WTC11 (cell line): ENCODE measurements around the gene BHLHE40. TPM values are rescaled to one million over a fixed set of nuclear protein-coding genes. Genes with fewer than 3 reads are reported as not detected.

Experiments used
- ATAC-seq: fragments of 200-7000 bp; cut with Tn5 transposase; 2 replicates; pipeline ENCODE4 v1.10.0; 2021; ENCODE audit warnings: mild to moderate bottlenecking, moderate library complexity
- CTCF ChIA-PET: fragments of 300-600 bp; sonication (Branson Sonifier 250); formaldehyde crosslinking; loops from one replicate; lab custom pipeline; 2021; ENCODE audit warnings: antibody characterized with exemption; lab: Charles Lee
- POLR2A ChIA-PET: fragments of 350-600 bp; sonication (Branson Sonifier 250); formaldehyde crosslinking; loops from one replicate; lab custom pipeline; 2021; ENCODE audit warnings: antibody characterized with exemption; lab: Charles Lee
- DNase-seq: peaks from one replicate; pipeline ENCODE4 v3.0.0; 2021; ENCODE audit warnings: low spot score
- H3K27ac Mint-ChIP-seq: 2 replicates; pipeline ENCODE4 v1.8.0; 2021; ENCODE audit warnings: mixed read lengths
- H3K27me3 Mint-ChIP-seq: 2 replicates; pipeline ENCODE4 v1.8.0; 2021; ENCODE audit warnings: low read depth, mild to moderate bottlenecking, moderate library complexity, mixed read lengths
- H3K36me3 Mint-ChIP-seq: 2 replicates; pipeline ENCODE4 v1.8.0; 2021; ENCODE audit warnings: mixed read lengths
- H3K4me1 Mint-ChIP-seq: 2 replicates; pipeline ENCODE4 v1.8.0; 2022; ENCODE audit warnings: mixed read lengths
- H3K4me3 Mint-ChIP-seq: 2 replicates; pipeline ENCODE4 v1.8.0; 2021; ENCODE audit warnings: mild to moderate bottlenecking, moderate library complexity, mixed read lengths
- H3K9me3 Mint-ChIP-seq: 2 replicates; pipeline ENCODE4 v1.8.0; 2021; ENCODE audit warnings: mixed read lengths
- ATF1 ChIP-seq: sonication (generic); formaldehyde crosslinking; IDR thresholded peaks from 2 replicates; pipeline ENCODE4 v1.8.1; 2023; ENCODE audit warnings: mild to moderate bottlenecking, moderate library complexity, missing genetic modification reagents
- CREB1 ChIP-seq: sonication (generic); formaldehyde crosslinking; IDR thresholded peaks from 2 replicates; pipeline ENCODE4 v1.8.0; 2023; ENCODE audit warnings: mild to moderate bottlenecking, missing genetic modification reagents
- ETV6 ChIP-seq: sonication (generic); formaldehyde crosslinking; IDR thresholded peaks from 2 replicates; pipeline ENCODE4 v1.8.1; 2022; ENCODE audit warnings: mild to moderate bottlenecking, missing genetic modification reagents
- GTF2I ChIP-seq: fragments of 250-450 bp; sonication (Bioruptor Pico); conservative IDR thresholded peaks from 2 replicates; pipeline ENCODE4 v1.4.0; 2021; ENCODE audit warnings: mild to moderate bottlenecking
- KAT7 ChIP-seq: sonication (generic); formaldehyde crosslinking; IDR thresholded peaks from 2 replicates; pipeline ENCODE4 v1.8.1; 2023; ENCODE audit warnings: missing genetic modification reagents, mild to moderate bottlenecking, borderline replicate concordance
- RORB ChIP-seq: fragments of 250-450 bp; sonication (Bioruptor Pico); IDR thresholded peaks from 2 replicates; pipeline ENCODE4 v1.9.0; 2021; ENCODE audit warnings: mild to moderate bottlenecking
- TEAD4 ChIP-seq: sonication (generic); formaldehyde crosslinking; IDR thresholded peaks from 2 replicates; pipeline ENCODE4 v1.8.0; 2022; ENCODE audit warnings: mild to moderate bottlenecking, missing genetic modification reagents
- ZNF263 ChIP-seq: sonication (generic); formaldehyde crosslinking; IDR thresholded peaks from 2 replicates; pipeline ENCODE4 v1.8.1; 2022; ENCODE audit warnings: low read depth, mild to moderate bottlenecking, moderate library complexity, missing genetic modification reagents
- ZNF317 ChIP-seq: sonication (generic); formaldehyde crosslinking; IDR thresholded peaks from 2 replicates; pipeline ENCODE4 v1.8.1; 2023; ENCODE audit warnings: low read depth, mild to moderate bottlenecking, moderate library complexity, missing genetic modification reagents, borderline replicate concordance
- ZNF396 ChIP-seq: fragments of 250-450 bp; sonication (Bioruptor Pico); IDR thresholded peaks from 2 replicates; pipeline ENCODE4 v1.8.0; 2021; ENCODE audit warnings: mild to moderate bottlenecking, moderate library complexity, borderline replicate concordance
- ZNF416 ChIP-seq: fragments of 250-450 bp; sonication (Bioruptor Pico); IDR thresholded peaks from 2 replicates; pipeline ENCODE4 v1.9.0; 2021; ENCODE audit warnings: mild to moderate bottlenecking, inconsistent platforms
- ZNF671 ChIP-seq: fragments of 250-450 bp; sonication (Bioruptor Pico); IDR thresholded peaks from 2 replicates; pipeline ENCODE4 v1.8.0; 2021; ENCODE audit warnings: mild to moderate bottlenecking
- total RNA-seq: library from RNA; stranded (reverse); gene quantifications from 3 replicates; pipeline ENCODE4 v1.2.3, GENCODE V29; 2021
- TF ChIP-seq, protein P1 (sequence below): sonication (generic); formaldehyde crosslinking; IDR thresholded peaks from 2 replicates; pipeline ENCODE4 v1.8.1; 2022; ENCODE audit warnings: mild to moderate bottlenecking, moderate library complexity, missing genetic modification reagents
- TF ChIP-seq, protein P2 (sequence below): sonication (generic); formaldehyde crosslinking; IDR thresholded peaks from 2 replicates; pipeline ENCODE4 v1.8.1; 2023; ENCODE audit warnings: mild to moderate bottlenecking, moderate library complexity, missing genetic modification reagents
- TF ChIP-seq, protein P3 (sequence below): fragments of 250-450 bp; sonication (Bioruptor Pico); IDR thresholded peaks from 2 replicates; pipeline ENCODE4 v1.9.0; 2021; ENCODE audit warnings: mild to moderate bottlenecking
- TF ChIP-seq, protein P4 (sequence below): sonication (generic); formaldehyde crosslinking; conservative IDR thresholded peaks from 2 replicates; pipeline ENCODE4 v1.8.1; 2022; ENCODE audit warnings: mild to moderate bottlenecking, missing genetic modification reagents
- TF ChIP-seq, protein P5 (sequence below): sonication (generic); formaldehyde crosslinking; IDR thresholded peaks from 2 replicates; pipeline ENCODE4 v1.8.0; 2022; ENCODE audit warnings: mild to moderate bottlenecking, missing genetic modification reagents
- TF ChIP-seq, protein P6 (sequence below): sonication (generic); formaldehyde crosslinking; IDR thresholded peaks from 2 replicates; pipeline ENCODE4 v1.8.0; 2022; ENCODE audit warnings: missing genetic modification reagents
- TF ChIP-seq, protein P7 (sequence below): fragments of 250-450 bp; sonication (Bioruptor Pico); conservative IDR thresholded peaks from 2 replicates; pipeline ENCODE4 v1.9.0; 2021; ENCODE audit warnings: mild to moderate bottlenecking
- TF ChIP-seq, protein P8 (sequence below): fragments of 250-450 bp; sonication (Bioruptor Pico); IDR thresholded peaks from 2 replicates; pipeline ENCODE4 v2.1.2; 2022; ENCODE audit warnings: mild to moderate bottlenecking, moderate library complexity

Gene BHLHE40
- total RNA-seq, 1 experiment from 2014 or later = 5.7 TPM

DNA sequence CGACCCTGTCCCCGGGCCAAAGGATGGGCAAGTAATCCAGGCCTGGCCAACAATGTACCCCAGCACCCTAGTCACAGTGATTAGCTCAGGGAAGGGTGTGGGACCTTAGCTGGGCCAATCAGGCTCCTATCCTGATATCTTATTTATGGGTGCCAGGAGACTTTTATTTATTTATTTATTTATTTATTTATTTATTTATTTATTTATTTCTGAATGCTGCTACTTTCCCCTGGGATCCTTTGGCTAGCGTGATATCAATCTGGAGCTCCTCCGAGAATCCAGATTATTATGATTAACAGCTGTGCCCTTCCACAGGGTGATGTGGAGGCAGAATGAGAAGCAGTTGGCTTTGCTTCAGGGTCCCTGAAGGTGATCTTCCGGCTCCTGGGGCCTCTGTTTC lies 32.2 kb upstream of the BHLHE40 start:
- Mint-ChIP-seq H3K27ac (no peak overlapping the region), H3K4me3 (no peak overlapping the region), H3K9me3 (peaks cover 3% of the 10 kb centered on the region; the same call in 1 of the 2 replicates), H3K27me3 (no peaks in the 10 kb centered on the region), H3K36me3 (no peaks in the 10 kb centered on the region)
- CTCF ChIA-PET = interaction anchor here (0.6 to 1.4 kb wide), 2 partner anchors 227 to 235 kb away, joined by 3 to 4 read pairs; no protein-coding TSS in a partner anchor
- POLR2A ChIA-PET = no interaction called here
- no peak for DNase-seq
- no peak for ATAC-seq
- TF ChIP-seq, protein P1, sequence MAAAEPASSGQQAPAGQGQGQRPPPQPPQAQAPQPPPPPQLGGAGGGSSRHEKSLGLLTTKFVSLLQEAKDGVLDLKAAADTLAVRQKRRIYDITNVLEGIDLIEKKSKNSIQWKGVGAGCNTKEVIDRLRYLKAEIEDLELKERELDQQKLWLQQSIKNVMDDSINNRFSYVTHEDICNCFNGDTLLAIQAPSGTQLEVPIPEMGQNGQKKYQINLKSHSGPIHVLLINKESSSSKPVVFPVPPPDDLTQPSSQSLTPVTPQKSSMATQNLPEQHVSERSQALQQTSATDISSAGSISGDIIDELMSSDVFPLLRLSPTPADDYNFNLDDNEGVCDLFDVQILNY = no peak
- TF ChIP-seq ZNF317 (CRISPR knock-in tag) = no peak
- TF ChIP-seq, protein P2, sequence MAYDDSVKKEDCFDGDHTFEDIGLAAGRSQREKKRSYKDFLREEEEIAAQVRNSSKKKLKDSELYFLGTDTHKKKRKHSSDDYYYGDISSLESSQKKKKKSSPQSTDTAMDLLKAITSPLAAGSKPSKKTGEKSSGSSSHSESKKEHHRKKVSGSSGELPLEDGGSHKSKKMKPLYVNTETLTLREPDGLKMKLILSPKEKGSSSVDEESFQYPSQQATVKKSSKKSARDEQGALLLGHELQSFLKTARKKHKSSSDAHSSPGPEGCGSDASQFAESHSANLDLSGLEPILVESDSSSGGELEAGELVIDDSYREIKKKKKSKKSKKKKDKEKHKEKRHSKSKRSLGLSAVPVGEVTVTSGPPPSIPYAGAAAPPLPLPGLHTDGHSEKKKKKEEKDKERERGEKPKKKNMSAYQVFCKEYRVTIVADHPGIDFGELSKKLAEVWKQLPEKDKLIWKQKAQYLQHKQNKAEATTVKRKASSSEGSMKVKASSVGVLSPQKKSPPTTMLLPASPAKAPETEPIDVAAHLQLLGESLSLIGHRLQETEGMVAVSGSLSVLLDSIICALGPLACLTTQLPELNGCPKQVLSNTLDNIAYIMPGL (CRISPR knock-in tag) = no peak
- TF ChIP-seq, protein P3, sequence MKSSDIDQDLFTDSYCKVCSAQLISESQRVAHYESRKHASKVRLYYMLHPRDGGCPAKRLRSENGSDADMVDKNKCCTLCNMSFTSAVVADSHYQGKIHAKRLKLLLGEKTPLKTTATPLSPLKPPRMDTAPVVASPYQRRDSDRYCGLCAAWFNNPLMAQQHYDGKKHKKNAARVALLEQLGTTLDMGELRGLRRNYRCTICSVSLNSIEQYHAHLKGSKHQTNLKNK = no peak
- TF ChIP-seq GTF2I (CRISPR knock-in tag) = no peak
- no peak for TF ChIP-seq TEAD4
- no peak for TF ChIP-seq ZNF671 (CRISPR knock-in tag)
- TF ChIP-seq, protein P4, sequence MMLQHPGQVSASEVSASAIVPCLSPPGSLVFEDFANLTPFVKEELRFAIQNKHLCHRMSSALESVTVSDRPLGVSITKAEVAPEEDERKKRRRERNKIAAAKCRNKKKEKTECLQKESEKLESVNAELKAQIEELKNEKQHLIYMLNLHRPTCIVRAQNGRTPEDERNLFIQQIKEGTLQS (CRISPR knock-in tag) = no peak
- no peak for TF ChIP-seq CREB1 (CRISPR knock-in tag)
- TF ChIP-seq, protein P5, sequence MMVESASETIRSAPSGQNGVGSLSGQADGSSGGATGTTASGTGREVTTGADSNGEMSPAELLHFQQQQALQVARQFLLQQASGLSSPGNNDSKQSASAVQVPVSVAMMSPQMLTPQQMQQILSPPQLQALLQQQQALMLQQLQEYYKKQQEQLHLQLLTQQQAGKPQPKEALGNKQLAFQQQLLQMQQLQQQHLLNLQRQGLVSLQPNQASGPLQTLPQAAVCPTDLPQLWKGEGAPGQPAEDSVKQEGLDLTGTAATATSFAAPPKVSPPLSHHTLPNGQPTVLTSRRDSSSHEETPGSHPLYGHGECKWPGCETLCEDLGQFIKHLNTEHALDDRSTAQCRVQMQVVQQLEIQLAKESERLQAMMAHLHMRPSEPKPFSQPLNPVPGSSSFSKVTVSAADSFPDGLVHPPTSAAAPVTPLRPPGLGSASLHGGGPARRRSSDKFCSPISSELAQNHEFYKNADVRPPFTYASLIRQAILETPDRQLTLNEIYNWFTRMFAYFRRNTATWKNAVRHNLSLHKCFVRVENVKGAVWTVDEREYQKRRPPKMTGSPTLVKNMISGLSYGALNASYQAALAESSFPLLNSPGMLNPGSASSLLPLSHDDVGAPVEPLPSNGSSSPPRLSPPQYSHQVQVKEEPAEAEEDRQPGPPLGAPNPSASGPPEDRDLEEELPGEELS (CRISPR knock-in tag) = no peak
- TF ChIP-seq KAT7 = no peak
- no peak for TF ChIP-seq RORB
- TF ChIP-seq, all 79 proteins: peak for 0
- no peaks in the 10 kb centered on the region for H3K4me1 Mint-ChIP-seq

DNA sequence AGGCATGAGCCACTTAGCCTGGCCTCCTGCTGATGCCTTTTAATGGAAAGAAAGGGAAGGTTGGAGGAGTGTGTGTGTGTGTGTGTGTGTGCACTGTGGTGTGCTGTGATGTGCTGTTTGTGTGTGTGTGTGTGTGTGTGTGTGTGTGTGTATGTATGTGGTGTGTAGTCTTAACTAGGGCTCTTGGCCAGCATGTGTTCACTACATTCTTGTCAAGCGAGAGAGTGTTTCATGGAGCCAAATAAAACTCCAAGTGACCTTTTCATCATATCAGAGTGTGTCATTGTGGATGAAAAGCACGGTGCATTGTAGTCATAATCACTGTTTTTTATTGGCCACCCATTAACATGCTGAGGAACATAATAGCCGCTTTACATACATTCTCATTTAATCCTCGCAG lies 30.8 kb upstream of the BHLHE40 start:
- POLR2A ChIA-PET = no interaction called here
- Mint-ChIP-seq H3K36me3 (no peaks in the 10 kb centered on the region), H3K27ac (no peak overlapping the region), H3K27me3 (no peaks in the 10 kb centered on the region), H3K4me3 (no peak overlapping the region), H3K9me3 (peaks cover 3% of the 10 kb centered on the region; the same call in 1 of the 2 replicates), H3K4me1 (no peaks in the 10 kb centered on the region)
- no peak for DNase-seq
- CTCF ChIA-PET = no interaction called here
- TF ChIP-seq ZNF416 (no peak), ZNF396 (CRISPR knock-in tag) (no peak)
- no peak for ATAC-seq

DNA sequence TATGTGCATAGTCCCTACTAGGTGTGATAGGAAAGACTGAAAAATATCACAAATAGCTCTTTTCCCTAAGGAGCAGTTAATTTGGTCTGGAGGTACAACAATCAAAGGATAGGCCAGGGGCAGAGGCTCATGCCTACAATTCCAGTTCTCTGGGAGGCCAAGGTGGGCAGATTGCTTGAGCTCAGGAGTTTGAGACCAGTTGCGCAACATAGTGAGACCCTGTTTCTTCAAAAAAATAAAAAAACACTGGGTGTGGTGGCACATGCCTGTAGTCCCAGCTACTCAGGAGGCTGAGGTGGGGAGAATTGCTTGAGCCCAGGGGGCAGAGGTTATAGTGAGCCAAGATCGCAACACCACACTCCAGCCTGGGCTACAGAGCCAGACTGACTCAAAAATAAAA lies 30.2 kb upstream of the BHLHE40 start:
- H3K4me1 Mint-ChIP-seq = no peaks in the 10 kb centered on the region
- CTCF ChIA-PET = no interaction called here
- no peak overlapping the region for H3K27ac Mint-ChIP-seq
- no peak overlapping the region for H3K4me3 Mint-ChIP-seq
- no peak for ATAC-seq
- TF ChIP-seq, protein P6, sequence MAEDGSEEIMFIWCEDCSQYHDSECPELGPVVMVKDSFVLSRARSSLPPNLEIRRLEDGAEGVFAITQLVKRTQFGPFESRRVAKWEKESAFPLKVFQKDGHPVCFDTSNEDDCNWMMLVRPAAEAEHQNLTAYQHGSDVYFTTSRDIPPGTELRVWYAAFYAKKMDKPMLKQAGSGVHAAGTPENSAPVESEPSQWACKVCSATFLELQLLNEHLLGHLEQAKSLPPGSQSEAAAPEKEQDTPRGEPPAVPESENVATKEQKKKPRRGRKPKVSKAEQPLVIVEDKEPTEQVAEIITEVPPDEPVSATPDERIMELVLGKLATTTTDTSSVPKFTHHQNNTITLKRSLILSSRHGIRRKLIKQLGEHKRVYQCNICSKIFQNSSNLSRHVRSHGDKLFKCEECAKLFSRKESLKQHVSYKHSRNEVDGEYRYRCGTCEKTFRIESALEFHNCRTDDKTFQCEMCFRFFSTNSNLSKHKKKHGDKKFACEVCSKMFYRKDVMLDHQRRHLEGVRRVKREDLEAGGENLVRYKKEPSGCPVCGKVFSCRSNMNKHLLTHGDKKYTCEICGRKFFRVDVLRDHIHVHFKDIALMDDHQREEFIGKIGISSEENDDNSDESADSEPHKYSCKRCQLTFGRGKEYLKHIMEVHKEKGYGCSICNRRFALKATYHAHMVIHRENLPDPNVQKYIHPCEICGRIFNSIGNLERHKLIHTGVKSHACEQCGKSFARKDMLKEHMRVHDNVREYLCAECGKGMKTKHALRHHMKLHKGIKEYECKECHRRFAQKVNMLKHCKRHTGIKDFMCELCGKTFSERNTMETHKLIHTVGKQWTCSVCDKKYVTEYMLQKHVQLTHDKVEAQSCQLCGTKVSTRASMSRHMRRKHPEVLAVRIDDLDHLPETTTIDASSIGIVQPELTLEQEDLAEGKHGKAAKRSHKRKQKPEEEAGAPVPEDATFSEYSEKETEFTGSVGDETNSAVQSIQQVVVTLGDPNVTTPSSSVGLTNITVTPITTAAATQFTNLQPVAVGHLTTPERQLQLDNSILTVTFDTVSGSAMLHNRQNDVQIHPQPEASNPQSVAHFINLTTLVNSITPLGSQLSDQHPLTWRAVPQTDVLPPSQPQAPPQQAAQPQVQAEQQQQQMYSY = no peak
- TF ChIP-seq, protein P7, sequence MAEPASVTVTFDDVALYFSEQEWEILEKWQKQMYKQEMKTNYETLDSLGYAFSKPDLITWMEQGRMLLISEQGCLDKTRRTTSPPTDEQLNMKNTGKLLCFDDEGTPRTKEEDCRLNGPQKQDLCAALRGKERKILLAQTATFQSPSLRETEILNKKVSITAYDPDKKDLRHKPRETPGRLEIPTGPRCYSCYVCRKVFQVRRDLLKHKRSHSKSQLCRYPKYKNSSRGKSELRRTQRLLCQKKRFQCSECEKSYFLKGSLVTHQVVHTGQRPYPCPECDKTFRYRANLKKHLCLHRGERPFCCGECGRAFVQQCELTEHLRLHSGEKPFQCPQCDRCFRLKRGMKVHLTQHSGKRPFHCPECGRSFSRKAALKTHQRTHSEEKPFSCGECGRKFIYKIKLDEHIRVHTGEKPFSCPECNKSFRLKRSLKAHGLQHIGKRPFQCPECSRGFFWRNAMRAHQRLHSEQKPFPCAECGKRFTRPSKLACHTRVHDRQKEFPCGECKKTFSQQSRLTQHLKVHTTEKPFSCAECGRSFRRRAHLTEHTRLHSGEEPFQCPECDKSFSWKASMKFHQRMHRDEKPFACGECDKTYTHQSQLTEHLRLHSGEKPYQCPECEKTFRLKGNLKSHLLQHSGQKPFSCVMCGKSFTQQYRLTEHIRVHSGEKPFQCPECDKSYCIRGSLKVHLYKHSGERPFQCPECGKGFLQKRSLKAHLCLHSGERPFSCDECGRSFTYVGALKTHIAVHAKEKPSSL = no peak
- TF ChIP-seq ETV6 (CRISPR knock-in tag) (no peak), ATF1 (CRISPR knock-in tag) (no peak), ZNF263 (CRISPR knock-in tag) (no peak)
- TF ChIP-seq, protein P8, sequence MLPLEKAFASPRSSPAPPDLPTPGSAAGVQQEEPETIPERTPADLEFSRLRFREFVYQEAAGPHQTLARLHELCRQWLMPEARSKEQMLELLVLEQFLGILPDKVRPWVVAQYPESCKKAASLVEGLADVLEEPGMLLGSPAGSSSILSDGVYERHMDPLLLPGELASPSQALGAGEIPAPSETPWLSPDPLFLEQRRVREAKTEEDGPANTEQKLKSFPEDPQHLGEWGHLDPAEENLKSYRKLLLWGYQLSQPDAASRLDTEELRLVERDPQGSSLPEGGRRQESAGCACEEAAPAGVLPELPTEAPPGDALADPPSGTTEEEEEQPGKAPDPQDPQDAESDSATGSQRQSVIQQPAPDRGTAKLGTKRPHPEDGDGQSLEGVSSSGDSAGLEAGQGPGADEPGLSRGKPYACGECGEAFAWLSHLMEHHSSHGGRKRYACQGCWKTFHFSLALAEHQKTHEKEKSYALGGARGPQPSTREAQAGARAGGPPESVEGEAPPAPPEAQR (CRISPR knock-in tag) = no peak
- DNase-seq = no peak
- no peaks in the 10 kb centered on the region for H3K27me3 Mint-ChIP-seq
- POLR2A ChIA-PET = no interaction called here
- H3K9me3 Mint-ChIP-seq = peaks cover 3% of the 10 kb centered on the region; the same call in 1 of the 2 replicates
- H3K36me3 Mint-ChIP-seq = no peaks in the 10 kb centered on the region
